Activated B cell treated with CpG ODN at 0.5 μM for 24 hours (primary cell): ENCODE data around the gene MCF2L. TPM values are rescaled to one million over a fixed set of nuclear protein-coding genes. Genes with fewer than 3 reads are reported as not detected.

Experiments used
- ATAC-seq: fragments of 200-7000 bp; cut with Tn5 transposase; one replicate; pipeline ENCODE4 v1.10.0; 2021; ENCODE audit warnings: low read depth, mild to moderate bottlenecking, moderate library complexity
- CTCF ChIA-PET: fragments of 350-600 bp; sonication (Branson Sonifier 250); formaldehyde crosslinking; loops from one replicate; lab custom pipeline; 2021; ENCODE audit warnings: antibody characterized with exemption; lab: Charles Lee
- POLR2A ChIA-PET: fragments of 350-600 bp; sonication (Branson Sonifier 250); formaldehyde crosslinking; loops from one replicate; lab custom pipeline; 2021; ENCODE audit warnings: antibody characterized with exemption; lab: Charles Lee
- DNase-seq: peaks from one replicate; pipeline ENCODE4 v3.0.0; 2022
- H3K27ac Mint-ChIP-seq: one replicate; pipeline ENCODE4 v1.8.0; 2020; ENCODE audit warnings: mixed read lengths
- H3K27me3 Mint-ChIP-seq: one replicate; pipeline ENCODE4 v1.8.0; 2021; ENCODE audit warnings: mixed read lengths
- H3K36me3 Mint-ChIP-seq: one replicate; pipeline ENCODE4 v1.8.0; 2021; ENCODE audit warnings: low read depth, mixed read lengths
- H3K4me1 Mint-ChIP-seq: one replicate; pipeline ENCODE4 v1.8.0; 2021; ENCODE audit warnings: mixed read lengths
- H3K4me3 Mint-ChIP-seq: one replicate; pipeline ENCODE4 v1.8.0; 2020; ENCODE audit warnings: mild to moderate bottlenecking, mixed read lengths
- H3K9me3 Mint-ChIP-seq: one replicate; pipeline ENCODE4 v1.8.0; 2020; ENCODE audit warnings: mixed read lengths
- CTCF ChIP-seq: fragments of 200-600 bp; IDR thresholded peaks from one replicate; pipeline ENCODE4 v1.8.0; 2022; ENCODE audit warnings: antibody characterized with exemption, mild to moderate bottlenecking
- intact Hi-C: fragments of 100-400 bp; cut with micrococcal nuclease; formaldehyde crosslinking; loops from one replicate; pipeline ENCODE4 v1.15.1; 2024
- total RNA-seq: library from RNA; stranded (reverse); gene quantifications from 2 replicates; pipeline ENCODE4 v1.2.3, GENCODE V29; 2022

Gene MCF2L
- total RNA-seq, 1 donor from 2014 or later = 3.4 TPM

GRCh38 chr13:112977525-112977924 is 8.5 kb downstream of the MCF2L start:
- no peak for TF ChIP-seq CTCF
- no peaks in the 10 kb centered on the region for H3K4me1 Mint-ChIP-seq
- DNase-seq (no peak), ATAC-seq (no peak)
- CTCF ChIA-PET = no interaction called here
- no peaks in the 10 kb centered on the region for H3K9me3 Mint-ChIP-seq
- POLR2A ChIA-PET = no interaction called here
- peaks cover 12% of the 10 kb centered on the region for H3K27me3 Mint-ChIP-seq
- H3K36me3 Mint-ChIP-seq = no peaks in the 10 kb centered on the region
- no peak overlapping the region for H3K27ac Mint-ChIP-seq
- intact Hi-C loops = no loop called here
- no peak overlapping the region for H3K4me3 Mint-ChIP-seq

GRCh38 chr13:112978561-112979405 is 9.8 kb downstream of the MCF2L start:
- no peaks in the 10 kb centered on the region for H3K9me3 Mint-ChIP-seq
- POLR2A ChIA-PET = no interaction called here

GRCh38 chr13:112979406-112979902 is 10.4 kb downstream of the MCF2L start:
- ChIA-PET POLR2A (no interaction called here), CTCF (no interaction called here)
- H3K36me3 Mint-ChIP-seq = no peaks in the 10 kb centered on the region
- ATAC-seq (no peak), DNase-seq (no peak)
- intact Hi-C loops = no loop called here
- no peak for TF ChIP-seq CTCF
- H3K27ac Mint-ChIP-seq = no peak overlapping the region
- H3K4me3 Mint-ChIP-seq = no peak overlapping the region
- H3K27me3 Mint-ChIP-seq = peaks cover 12% of the 10 kb centered on the region
- H3K9me3 Mint-ChIP-seq = no peaks in the 10 kb centered on the region
- no peaks in the 10 kb centered on the region for H3K4me1 Mint-ChIP-seq

More at GRCh38 chr13:112978561-112979405, 9.8 kb downstream of the MCF2L start:
- H3K36me3 Mint-ChIP-seq = no peaks in the 10 kb centered on the region
- intact Hi-C loops = no loop called here
- CTCF ChIA-PET = no interaction called here
- H3K27ac Mint-ChIP-seq = no peak overlapping the region
- no peak overlapping the region for H3K4me3 Mint-ChIP-seq
- TF ChIP-seq CTCF = no peak
- DNase-seq (no peak), ATAC-seq (no peak)
- H3K4me1 Mint-ChIP-seq = no peaks in the 10 kb centered on the region
- peaks cover 12% of the 10 kb centered on the region for H3K27me3 Mint-ChIP-seq

GRCh38 chr13:112980434-112980833 is 11.4 kb downstream of the MCF2L start:
- no peaks in the 10 kb centered on the region for H3K4me1 Mint-ChIP-seq
- no peak overlapping the region for H3K27ac Mint-ChIP-seq
- POLR2A ChIA-PET = no interaction called here
- no peaks in the 10 kb centered on the region for H3K36me3 Mint-ChIP-seq
- H3K9me3 Mint-ChIP-seq = no peaks in the 10 kb centered on the region
- no peak overlapping the region for H3K4me3 Mint-ChIP-seq
- DNase-seq = no peak
- TF ChIP-seq CTCF = no peak
- CTCF ChIA-PET = no interaction called here
- no peak for ATAC-seq
- intact Hi-C loops = no loop called here
- peaks cover 12% of the 10 kb centered on the region for H3K27me3 Mint-ChIP-seq

GRCh38 chr13:112981451-112981850 is 12.4 kb downstream of the MCF2L start:
- TF ChIP-seq CTCF = no peak
- Mint-ChIP-seq H3K4me3 (no peak overlapping the region), H3K27ac (no peak overlapping the region), H3K27me3 (peaks cover 12% of the 10 kb centered on the region), H3K9me3 (no peaks in the 10 kb centered on the region), H3K36me3 (no peaks in the 10 kb centered on the region), H3K4me1 (no peaks in the 10 kb centered on the region)
- no peak for DNase-seq
- intact Hi-C loops = no loop called here
- POLR2A ChIA-PET = no interaction called here
- CTCF ChIA-PET = no interaction called here
- no peak for ATAC-seq
